Measurements from ENCODE around the gene TLE6.

The TLE6 gene

GRCh38 chr19:3013263-3013725 lies 35.9 kb downstream of the TLE6 start:
- no peak for TF ChIP-seq CTCF (IDR thresholded peaks at IDR 0.05; ENCODE audit: insufficient read depth, missing control alignments)
- no peak for FAIRE-seq
- no peak for DNase-seq (ENCODE audit: insufficient read length, low spot score)

GRCh38 chr19:3014135-3014534 lies 36.8 kb downstream of the TLE6 start:
- DNase-seq (ENCODE audit: insufficient read length, low spot score) = no peak
- FAIRE-seq = no peak
- TF ChIP-seq CTCF (IDR thresholded peaks at IDR 0.05; ENCODE audit: insufficient read depth, missing control alignments) = no peak

DNA sequence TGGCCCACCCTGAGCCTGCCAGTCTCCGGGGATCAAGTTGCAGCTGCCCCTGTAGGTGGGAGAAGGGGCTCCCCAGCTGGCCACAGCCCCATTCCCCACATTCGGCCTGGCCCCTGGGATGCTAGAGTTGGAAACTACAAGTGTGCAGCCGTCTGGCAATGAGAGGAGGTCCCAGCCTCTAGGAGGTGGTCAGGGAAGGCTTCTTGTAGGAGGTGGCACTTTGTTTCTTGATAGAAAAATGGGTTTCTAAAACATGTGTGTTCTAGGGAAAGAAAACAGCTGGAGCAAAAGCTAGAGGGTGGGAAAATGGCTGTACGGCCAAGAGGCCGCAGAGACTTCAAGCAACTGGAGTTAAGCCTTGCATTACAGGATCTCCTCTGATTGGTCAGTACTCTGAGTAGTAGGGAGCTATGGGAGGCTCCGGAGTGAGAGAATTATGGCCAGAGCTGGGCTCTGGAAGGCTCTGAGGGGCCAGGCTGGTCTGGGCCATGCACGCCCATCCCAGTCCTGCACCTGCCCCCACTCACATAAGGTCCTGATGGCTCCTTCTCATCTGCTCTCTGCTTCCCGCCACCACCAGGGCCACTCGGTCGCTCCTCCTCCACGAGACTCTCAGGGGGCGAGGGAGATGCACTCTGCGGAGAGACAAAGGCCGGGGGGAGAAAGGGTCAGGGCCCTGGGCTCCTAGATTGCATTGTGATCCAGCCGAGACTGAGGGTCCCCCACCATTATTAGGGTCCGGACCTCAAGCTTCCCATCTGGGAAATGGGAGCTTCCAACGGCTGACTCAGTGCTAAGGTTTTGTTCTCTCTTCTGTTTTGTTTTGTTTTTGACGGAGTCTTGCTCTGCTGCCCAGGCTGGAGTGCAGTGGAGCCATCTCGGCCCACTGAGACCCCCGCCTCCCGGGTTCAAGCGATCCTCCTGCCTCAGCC lies 38.0 kb downstream of the TLE6 start:
- FAIRE-seq = no peak
- no peak for TF ChIP-seq CTCF (IDR thresholded peaks at IDR 0.05; ENCODE audit: insufficient read depth, missing control alignments)
- no peak for DNase-seq (ENCODE audit: insufficient read length, low spot score)

- FAIRE-seq (no peak), DNase-seq (ENCODE audit: insufficient read length, low spot score) (no peak)
- TF ChIP-seq CTCF (IDR thresholded peaks at IDR 0.05; ENCODE audit: insufficient read depth, missing control alignments) = no peak
Observed at GRCh38 chr19:3017923-3018322, 40.6 kb downstream of the TLE6 start.

GRCh38 chr19:3019211-3019854 lies 42.0 kb downstream of the TLE6 start:
- FAIRE-seq = no peak

GRCh38 chr19:3020321-3020960 lies 43.1 kb downstream of the TLE6 start:
- TF ChIP-seq CTCF (IDR thresholded peaks at IDR 0.05; ENCODE audit: insufficient read depth, missing control alignments) = no peak
- DNase-seq (ENCODE audit: insufficient read length, low spot score) = no peak
- FAIRE-seq = no peak

More at GRCh38 chr19:3019211-3019854, 42.0 kb downstream of the TLE6 start:
- TF ChIP-seq CTCF (IDR thresholded peaks at IDR 0.05; ENCODE audit: insufficient read depth, missing control alignments) = no peak
- no peak for DNase-seq (ENCODE audit: insufficient read length, low spot score)
